ENCODE data around the gene JAML.
"Not testable (repeated sequence)": the region's sequence is repeated elsewhere in the genome, so short reads cannot be mapped to it uniquely, and the experiment has no call there.

- not testable (repeated sequence) for TF ChIP-seq CTCF, EZH2 (IDR thresholded peaks at IDR 0.05)
These were observed 33.8 kb downstream of the JAML start for GRCh38 chr11:118190942-118191506.
